Heart left ventricle (tissue), 13 donors: ENCODE measurements around the gene TUBB.

Source experiments
- CTCF ChIP-seq, 12 donors: fragments of 200-600 bp; sonication (generic) in 4 of 12; IDR thresholded peaks; one replicate each; pipeline versions ENCODE4 v1.5.0 to v1.8.0; 2018 to 2022; ENCODE audit warnings: antibody characterized with exemption in 12 of 12, mild to moderate bottlenecking in 5 of 12
- POLR2A ChIP-seq, 2 donors: fragments of 450-650 bp; IDR thresholded peaks; one replicate each; pipeline ENCODE4 v1.6.1; 2017; ENCODE audit warnings: antibody characterized with exemption in 2 of 2, mild to moderate bottlenecking in 2 of 2, moderate library complexity in 2 of 2
- donor health status: ischemic (EF 13 %, LVEDD 7.1; RV severe dilation, severe dysfunction).
- donor health status: DM: no; HTN: yes; CAD: no.
- donor health status: DM: no; HTN: no; CAD: no.
- donor health status: ischemic (EF 25% LVEDD 6.9; RV normal size, moderate dysfunction).
- donor health status: ischemic (EF 25% LVEDD 5.7; RV mildly dilated, moderate dysfunction).
- donor health status: ischemic (EF 35%, LVEDD 5.7; RV mildly dilated, moderate dysfunction).
- donor health status: nonischemic (EF 11% LVEDD 7.7; RV severe dilation, severe dysfunction).
- donor health status: DM: yes; HTN: yes; CAD: no.
- donor health status: PGD.
- donor health status: ischemic (EF 29% LVEDD 5.4; RV normal size, mild dysfunction).
- donor health status: nonischemic (EF 23%, LVEDD 6.1; RV moderate dilation, normal function).

- TF ChIP-seq CTCF (IDR thresholded peaks at IDR 0.05) (no peak), POLR2A (IDR thresholded peaks at IDR 0.05) (no peak)
These were observed 47.8 kb downstream of the TUBB start for GRCh38 chr6:30767944-30768301.
